GM12891 (cell line): ENCODE results near the gene TSKU.

Source experiments
- PAX5 ChIP-seq: IDR thresholded peaks from 2 replicates; pipeline ENCODE4 v1.6.1; 2011; ENCODE audit warnings: low read length, moderate library complexity, mild to moderate bottlenecking; ENCODE audit not compliant: insufficient read depth, severe bottlenecking
- POLR2A ChIP-seq: IDR thresholded peaks from 2 replicates; pipeline ENCODE4 v1.6.1; 2011; ENCODE audit warnings: low read depth, low read length, control low read depth
- POLR2AphosphoS5 ChIP-seq: IDR thresholded peaks from 2 replicates; pipeline ENCODE4 v1.6.1; 2011; ENCODE audit warnings: low read depth, low read length, control low read depth

- no peak for TF ChIP-seq POLR2A
- TF ChIP-seq POLR2AphosphoS5, result no peak
- TF ChIP-seq PAX5, result no peak
Observed at GRCh38 chr11:76822406-76822805, 39.2 kb downstream of the TSKU start.
